Testis (tissue), 2 donors: Measurements from ENCODE around the gene CACNA1I.

Experiments
- POLR2A ChIP-seq: fragments of 450-650 bp; IDR thresholded peaks from one replicate; pipeline ENCODE4 v1.6.1; 2017; ENCODE audit warnings: antibody characterized with exemption, mild to moderate bottlenecking, moderate library complexity
- TF ChIP-seq, protein P1 (sequence below), 3 experiments: fragments of 450-650 bp in 2 of 3; fragments of 200-600 bp in 1 of 3; sonication (generic) in 1 of 3; IDR thresholded peaks; one replicate each; pipeline ENCODE4 v1.5.1; 2016 to 2019; ENCODE audit warnings: antibody characterized with exemption in 3 of 3, mild to moderate bottlenecking in 2 of 3, moderate library complexity in 1 of 3

DNA sequence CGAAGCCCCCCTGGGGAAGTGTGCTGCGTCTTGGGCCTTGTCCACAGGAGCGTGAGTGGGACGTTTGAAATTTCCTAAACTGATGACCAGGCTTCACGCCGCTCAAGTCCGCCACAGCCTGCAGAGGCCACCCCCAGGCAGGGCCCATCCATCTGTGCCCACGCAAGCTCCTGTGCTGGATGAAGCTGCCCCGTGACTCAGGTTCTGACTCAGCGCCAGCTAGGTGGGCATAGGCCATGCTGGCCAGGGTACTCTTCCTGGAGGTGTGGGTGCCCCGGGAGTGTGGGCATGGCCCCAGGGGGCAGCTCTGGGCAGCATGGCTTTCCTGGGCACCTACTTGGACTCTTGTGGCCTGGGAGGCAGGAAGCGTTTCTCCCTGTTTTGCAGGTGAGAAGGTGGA, 134.8 kb downstream of the CACNA1I start:
- TF ChIP-seq, protein P1, sequence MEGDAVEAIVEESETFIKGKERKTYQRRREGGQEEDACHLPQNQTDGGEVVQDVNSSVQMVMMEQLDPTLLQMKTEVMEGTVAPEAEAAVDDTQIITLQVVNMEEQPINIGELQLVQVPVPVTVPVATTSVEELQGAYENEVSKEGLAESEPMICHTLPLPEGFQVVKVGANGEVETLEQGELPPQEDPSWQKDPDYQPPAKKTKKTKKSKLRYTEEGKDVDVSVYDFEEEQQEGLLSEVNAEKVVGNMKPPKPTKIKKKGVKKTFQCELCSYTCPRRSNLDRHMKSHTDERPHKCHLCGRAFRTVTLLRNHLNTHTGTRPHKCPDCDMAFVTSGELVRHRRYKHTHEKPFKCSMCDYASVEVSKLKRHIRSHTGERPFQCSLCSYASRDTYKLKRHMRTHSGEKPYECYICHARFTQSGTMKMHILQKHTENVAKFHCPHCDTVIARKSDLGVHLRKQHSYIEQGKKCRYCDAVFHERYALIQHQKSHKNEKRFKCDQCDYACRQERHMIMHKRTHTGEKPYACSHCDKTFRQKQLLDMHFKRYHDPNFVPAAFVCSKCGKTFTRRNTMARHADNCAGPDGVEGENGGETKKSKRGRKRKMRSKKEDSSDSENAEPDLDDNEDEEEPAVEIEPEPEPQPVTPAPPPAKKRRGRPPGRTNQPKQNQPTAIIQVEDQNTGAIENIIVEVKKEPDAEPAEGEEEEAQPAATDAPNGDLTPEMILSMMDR (IDR thresholded peaks at IDR 0.05): no peak
- TF ChIP-seq POLR2A: no peak
